Body of pancreas (tissue), 4 donors: ENCODE results near the gene PRR23A.

Experiments
- POLR2A ChIP-seq, 3 donors: fragments of 450-650 bp; IDR thresholded peaks; one replicate each; pipeline ENCODE4 v1.6.1; 2016; ENCODE audit warnings: antibody characterized with exemption in 3 of 3, mild to moderate bottlenecking in 2 of 3
- TF ChIP-seq, protein P1 (sequence below), 7 experiments: fragments of 450-650 bp in 4 of 7; fragments of 200-600 bp in 3 of 7; sonication (generic) in 3 of 7; IDR thresholded peaks; one replicate each; pipeline ENCODE4 v1.5.1; 2016 to 2019; ENCODE audit warnings: antibody characterized with exemption in 7 of 7

DNA sequence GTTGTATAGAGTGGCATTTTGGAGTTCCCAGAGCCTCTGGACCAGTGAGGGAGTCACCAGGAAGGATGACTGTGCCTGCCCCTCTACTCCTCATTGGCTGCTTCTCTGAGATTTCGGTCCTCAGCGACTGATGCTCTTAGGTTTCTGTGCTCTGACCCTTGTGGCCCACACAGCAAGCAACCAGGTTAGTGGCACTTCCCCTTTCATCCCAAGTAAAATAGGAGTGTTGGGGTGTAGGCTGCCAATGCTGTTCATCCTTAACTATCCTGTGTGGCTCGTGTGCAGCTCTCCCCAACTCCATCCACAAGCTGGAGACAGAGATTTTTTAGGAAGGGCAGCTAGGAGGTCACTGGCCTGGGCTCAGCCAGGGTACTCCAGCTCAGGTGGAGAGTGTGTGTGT, 21.3 kb downstream of the PRR23A start:
- TF ChIP-seq, protein P1, sequence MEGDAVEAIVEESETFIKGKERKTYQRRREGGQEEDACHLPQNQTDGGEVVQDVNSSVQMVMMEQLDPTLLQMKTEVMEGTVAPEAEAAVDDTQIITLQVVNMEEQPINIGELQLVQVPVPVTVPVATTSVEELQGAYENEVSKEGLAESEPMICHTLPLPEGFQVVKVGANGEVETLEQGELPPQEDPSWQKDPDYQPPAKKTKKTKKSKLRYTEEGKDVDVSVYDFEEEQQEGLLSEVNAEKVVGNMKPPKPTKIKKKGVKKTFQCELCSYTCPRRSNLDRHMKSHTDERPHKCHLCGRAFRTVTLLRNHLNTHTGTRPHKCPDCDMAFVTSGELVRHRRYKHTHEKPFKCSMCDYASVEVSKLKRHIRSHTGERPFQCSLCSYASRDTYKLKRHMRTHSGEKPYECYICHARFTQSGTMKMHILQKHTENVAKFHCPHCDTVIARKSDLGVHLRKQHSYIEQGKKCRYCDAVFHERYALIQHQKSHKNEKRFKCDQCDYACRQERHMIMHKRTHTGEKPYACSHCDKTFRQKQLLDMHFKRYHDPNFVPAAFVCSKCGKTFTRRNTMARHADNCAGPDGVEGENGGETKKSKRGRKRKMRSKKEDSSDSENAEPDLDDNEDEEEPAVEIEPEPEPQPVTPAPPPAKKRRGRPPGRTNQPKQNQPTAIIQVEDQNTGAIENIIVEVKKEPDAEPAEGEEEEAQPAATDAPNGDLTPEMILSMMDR (IDR thresholded peaks at IDR 0.05) = no peak
- no peak for TF ChIP-seq POLR2A (IDR thresholded peaks at IDR 0.05)
